Endothelial cell of umbilical vein (primary cell): ENCODE results near the gene SEC16B.

Source experiments
- EZH2 ChIP-seq: IDR thresholded peaks from 2 replicates; pipeline ENCODE4 v1.6.1; 2012; ENCODE audit warnings: borderline replicate concordance, low read depth, mild to moderate bottlenecking, moderate library complexity, low read length, inconsistent platforms; ENCODE audit not compliant: severe bottlenecking
- FOS ChIP-seq: IDR thresholded peaks from 2 replicates; pipeline ENCODE4 v1.6.1; 2011; ENCODE audit warnings: mild to moderate bottlenecking, low read length, moderate library complexity, borderline replicate concordance; ENCODE audit not compliant: insufficient read depth
- MYC ChIP-seq: IDR thresholded peaks from one replicate; pipeline ENCODE4 v1.6.1; 2011; ENCODE audit warnings: mild to moderate bottlenecking, low read depth, low read length
- POLR2A ChIP-seq: IDR thresholded peaks from 2 replicates; pipeline ENCODE4 v1.6.1; 2012; ENCODE audit warnings: low read depth, mild to moderate bottlenecking, control low read depth, low read length
- TF ChIP-seq, protein P1 (sequence below): IDR thresholded peaks from 2 replicates; pipeline ENCODE4 v1.6.1; 2011; ENCODE audit not compliant: insufficient read depth, insufficient read length
- TF ChIP-seq, protein P2 (sequence below), 2 donors: IDR thresholded peaks; 1 replicate in 1 of 2; 2 replicates in 1 of 2; pipeline ENCODE4 v1.5.1; 2011; ENCODE audit warnings: low read length in 2 of 2, mild to moderate bottlenecking in 2 of 2, moderate library complexity in 2 of 2, control low read depth in 1 of 2, inconsistent platforms in 1 of 2, low read depth in 1 of 2; ENCODE audit not compliant: insufficient read depth in 1 of 2; ENCODE audit errors: extremely low read depth in 1 of 2

DNA sequence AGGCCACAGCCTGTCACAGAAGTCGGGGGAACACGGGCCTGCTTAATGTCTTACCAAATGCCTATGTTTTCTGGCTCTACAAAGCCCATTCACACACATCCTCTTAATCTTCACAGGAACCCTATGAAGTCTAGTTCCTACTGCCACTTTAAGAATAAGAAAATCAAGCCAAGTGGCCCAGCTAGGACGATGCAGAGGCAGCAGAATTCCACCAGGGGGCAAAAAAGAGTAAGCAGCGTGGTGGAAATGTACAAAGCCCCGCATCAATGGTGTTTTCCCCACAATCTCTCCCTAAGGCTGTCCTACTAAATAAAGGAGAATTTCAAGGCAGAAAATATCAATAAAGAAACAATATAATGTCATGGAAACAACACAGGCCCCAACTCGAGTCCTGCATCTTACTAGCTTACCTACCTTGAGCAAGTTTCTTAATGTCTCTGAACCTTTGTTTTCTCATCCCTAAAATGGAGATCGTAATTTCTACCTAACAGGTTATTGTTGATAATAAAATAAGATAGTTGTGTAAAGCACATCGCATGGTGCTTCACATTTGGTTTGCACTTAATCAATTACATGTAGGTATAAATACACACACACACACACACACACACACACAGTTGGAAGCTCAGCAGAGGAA lies 21.4 kb downstream of the SEC16B start:
- TF ChIP-seq, protein P1, sequence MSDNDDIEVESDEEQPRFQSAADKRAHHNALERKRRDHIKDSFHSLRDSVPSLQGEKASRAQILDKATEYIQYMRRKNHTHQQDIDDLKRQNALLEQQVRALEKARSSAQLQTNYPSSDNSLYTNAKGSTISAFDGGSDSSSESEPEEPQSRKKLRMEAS = no peak
- no peak for TF ChIP-seq MYC
- TF ChIP-seq POLR2A = no peak
- TF ChIP-seq, protein P2, sequence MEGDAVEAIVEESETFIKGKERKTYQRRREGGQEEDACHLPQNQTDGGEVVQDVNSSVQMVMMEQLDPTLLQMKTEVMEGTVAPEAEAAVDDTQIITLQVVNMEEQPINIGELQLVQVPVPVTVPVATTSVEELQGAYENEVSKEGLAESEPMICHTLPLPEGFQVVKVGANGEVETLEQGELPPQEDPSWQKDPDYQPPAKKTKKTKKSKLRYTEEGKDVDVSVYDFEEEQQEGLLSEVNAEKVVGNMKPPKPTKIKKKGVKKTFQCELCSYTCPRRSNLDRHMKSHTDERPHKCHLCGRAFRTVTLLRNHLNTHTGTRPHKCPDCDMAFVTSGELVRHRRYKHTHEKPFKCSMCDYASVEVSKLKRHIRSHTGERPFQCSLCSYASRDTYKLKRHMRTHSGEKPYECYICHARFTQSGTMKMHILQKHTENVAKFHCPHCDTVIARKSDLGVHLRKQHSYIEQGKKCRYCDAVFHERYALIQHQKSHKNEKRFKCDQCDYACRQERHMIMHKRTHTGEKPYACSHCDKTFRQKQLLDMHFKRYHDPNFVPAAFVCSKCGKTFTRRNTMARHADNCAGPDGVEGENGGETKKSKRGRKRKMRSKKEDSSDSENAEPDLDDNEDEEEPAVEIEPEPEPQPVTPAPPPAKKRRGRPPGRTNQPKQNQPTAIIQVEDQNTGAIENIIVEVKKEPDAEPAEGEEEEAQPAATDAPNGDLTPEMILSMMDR (IDR thresholded peaks at IDR 0.05; ENCODE audit: extremely low read depth in 1 of 2, insufficient read depth in 1 of 2, low read depth in 1 of 2, low read length in 2 of 2) = peak; percentile 86 to 94
- no peak for TF ChIP-seq EZH2
- no peak for TF ChIP-seq FOS
